Measurements from ENCODE around the gene ALDH3B1.

DNA sequence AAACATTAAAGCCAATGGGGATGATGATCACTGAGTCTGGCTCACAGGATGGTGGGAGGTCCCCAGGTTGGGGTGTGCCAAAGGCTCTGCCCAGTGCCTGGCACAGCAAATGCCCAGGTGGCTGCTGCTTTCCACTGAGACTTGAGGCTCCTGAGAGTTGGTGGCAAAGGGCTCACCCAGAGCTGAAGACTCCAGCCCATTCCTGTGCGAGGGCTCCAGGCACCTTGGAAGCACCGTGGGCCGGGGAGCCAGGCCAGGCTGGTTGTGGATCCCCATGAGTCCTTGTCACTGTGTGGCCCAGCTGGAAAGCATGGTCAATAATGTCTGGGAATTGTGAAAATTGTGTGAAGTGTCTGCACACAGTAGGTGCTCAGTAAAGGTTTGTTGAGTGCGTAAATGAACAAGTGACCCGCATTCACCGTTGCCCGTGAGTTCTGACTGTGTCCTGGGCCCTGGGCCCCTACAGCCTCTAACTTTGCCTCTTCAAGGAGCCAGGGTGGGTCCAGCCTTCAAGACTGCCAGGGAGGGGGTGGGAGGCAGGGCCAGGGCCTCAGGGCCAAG, 3.4 kb upstream of the ALDH3B1 start:
- TF ChIP-seq CTCF (IDR thresholded peaks at IDR 0.05) (no peak), POLR2AphosphoS5 (IDR thresholded peaks at IDR 0.05; ENCODE audit: low read depth, low read length) (no peak), SIN3A (IDR thresholded peaks at IDR 0.05; ENCODE audit: borderline replicate concordance, insufficient read depth, low read depth, low read length) (no peak)

Data from Panc1 (cell line).